Measurements from ENCODE around the gene SP140. TPM values are rescaled to one million over a fixed set of nuclear protein-coding genes. Genes with fewer than 3 reads are reported as not detected.

SP140 gene
- total and polyA plus RNA-seq, 2 of the 8 experiments (the other 6 are each of a cell fraction or from before 2014, with no cell fraction given) = 0.23 to 1.3 TPM

DNA sequence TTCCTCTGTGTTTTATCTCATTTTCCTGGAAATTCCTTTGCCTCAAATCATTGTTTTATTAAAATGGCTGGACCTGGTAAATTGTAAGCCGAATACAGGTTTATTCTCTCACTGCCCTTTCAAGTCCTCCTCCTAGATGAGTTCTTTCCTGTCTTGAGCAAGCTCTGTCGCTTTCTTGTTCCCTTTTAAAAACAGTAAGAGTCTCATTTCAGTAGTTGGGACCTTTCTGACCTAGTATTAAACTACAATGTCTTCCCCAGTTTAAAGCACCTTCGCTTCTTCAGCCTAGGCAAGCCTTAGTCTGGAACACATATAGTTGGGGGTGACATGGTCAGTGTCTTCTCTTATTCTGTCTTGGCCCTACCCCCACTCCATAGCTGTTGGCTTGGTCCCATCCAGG, 60.5 kb downstream of the SP140 start:
- H4K20me1 ChIP-seq (replicated peaks in 1 of 2; ENCODE audit: control insufficient read depth in 1 of 2, insufficient read depth in 2 of 2, low read length in 2 of 2) = no peaks in the 10 kb centered on the region
- no peaks in the 10 kb centered on the region for H3K79me2 ChIP-seq (ENCODE audit: control insufficient read depth in 1 of 2, insufficient read depth in 2 of 2, low read length in 2 of 2)
- H4K8ac ChIP-seq (ENCODE audit: extremely low read depth, insufficient read depth, low read length) = no peak overlapping the region
- ChIA-PET POLR2A (ENCODE audit: partially characterized antibody) (no interaction called here), CTCF (ENCODE audit: partially characterized antibody) (interaction anchor here (1.1 kb wide), 1 partner anchor 126 kb away, joined by 4 read pairs; no protein-coding TSS in a partner anchor)
- whole genome bisulfite sequencing, 2 experiments (ENCODE audit: extremely low coverage in 1 of 2, insufficient coverage in 1 of 2, insufficient read length in 1 of 2, insufficient replicate concordance in 2 of 2, low coverage in 1 of 2, low lambda C conversion rate in 2 of 2, missing lambda C conversion rate in 1 of 2) = 81% methylated on average over 3 of the region's 3 CpGs; no CpG with 5 or more reads in 1 of the 2 experiments
- H4K91ac ChIP-seq (replicated peaks; ENCODE audit: insufficient read length, low read length) = no peak overlapping the region
- TF ChIP-seq, protein P1, sequence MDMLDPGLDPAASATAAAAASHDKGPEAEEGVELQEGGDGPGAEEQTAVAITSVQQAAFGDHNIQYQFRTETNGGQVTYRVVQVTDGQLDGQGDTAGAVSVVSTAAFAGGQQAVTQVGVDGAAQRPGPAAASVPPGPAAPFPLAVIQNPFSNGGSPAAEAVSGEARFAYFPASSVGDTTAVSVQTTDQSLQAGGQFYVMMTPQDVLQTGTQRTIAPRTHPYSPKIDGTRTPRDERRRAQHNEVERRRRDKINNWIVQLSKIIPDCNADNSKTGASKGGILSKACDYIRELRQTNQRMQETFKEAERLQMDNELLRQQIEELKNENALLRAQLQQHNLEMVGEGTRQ (IDR thresholded peaks at IDR 0.05; ENCODE audit: low read length) = no peak
- TF ChIP-seq KDM5A (IDR thresholded peaks at IDR 0.05; ENCODE audit: low read length) = no peak
- no peak for TF ChIP-seq HDAC6 (IDR thresholded peaks at IDR 0.05; ENCODE audit: low read depth, low read length)
- H3K23me2 ChIP-seq (ENCODE audit: low read depth, low read length) = no peaks in the 10 kb centered on the region
- H3K27me3 ChIP-seq (replicated peaks in 1 of 4; ENCODE audit: control insufficient read depth in 3 of 4, extremely low read depth in 1 of 4, insufficient read depth in 3 of 4, low read length in 3 of 4) = no peaks in the 10 kb centered on the region
- H3K27ac ChIP-seq (ENCODE audit: low read depth, low read length) = no peak overlapping the region
- no peaks in the 10 kb centered on the region for H3K79me1 ChIP-seq (ENCODE audit: low read depth, low read length)
- no peak overlapping the region for H2BK15ac ChIP-seq (ENCODE audit: low read length)
- no peak overlapping the region for H3K56ac ChIP-seq (replicated peaks; ENCODE audit: insufficient read length, low read depth, low read length)
- H2BK5ac ChIP-seq (ENCODE audit: low read depth, low read length) = no peak overlapping the region
- DNase-seq (ENCODE audit: low read depth in 1 of 2, low spot score in 2 of 2) (no peak), FAIRE-seq (no peak)
- no peak overlapping the region for H2BK120ac ChIP-seq (replicated peaks; ENCODE audit: low read depth, low read length)
- no peak overlapping the region for H2AK5ac ChIP-seq (ENCODE audit: low read depth, low read length)
- H2BK20ac ChIP-seq (ENCODE audit: low read length) = no peak overlapping the region
- H3K4me3 ChIP-seq (ENCODE audit: extremely low read depth in 1 of 4, insufficient read depth in 2 of 4, low read depth in 3 of 4, low read length in 4 of 4) = no peak overlapping the region
- no peak overlapping the region for H3K23ac ChIP-seq (ENCODE audit: insufficient read length)
- H3K14ac ChIP-seq (ENCODE audit: insufficient read length) = no peak overlapping the region
- no peaks in the 10 kb centered on the region for H3K9me3 ChIP-seq (ENCODE audit: insufficient read depth in 2 of 2, low read depth in 1 of 2, low read length in 1 of 2)
- no peak overlapping the region for H3K18ac ChIP-seq (ENCODE audit: extremely low read depth, low read length)
- no peaks in the 10 kb centered on the region for H3K4me1 ChIP-seq (replicated peaks in 1 of 4; ENCODE audit: control insufficient read depth in 3 of 4, insufficient read depth in 4 of 4, low read length in 3 of 4)
- H4K5ac ChIP-seq (ENCODE audit: insufficient read length, low read depth, low read length) = no peak overlapping the region
- no peak overlapping the region for H3K4ac ChIP-seq (replicated peaks; ENCODE audit: insufficient read length, low read depth, low read length)
- H3K4me2 ChIP-seq (ENCODE audit: insufficient read depth in 1 of 2, low read depth in 2 of 2, low read length in 2 of 2) = no peak overlapping the region
- H3K9ac ChIP-seq (replicated peaks in 1 of 4; ENCODE audit: extremely low read depth in 1 of 4, low read depth in 3 of 4, low read length in 3 of 4) = no peak overlapping the region
- H2BK12ac ChIP-seq (ENCODE audit: low read depth, low read length) = no peak overlapping the region
- no peaks in the 10 kb centered on the region for H3K36me3 ChIP-seq (ENCODE audit: control insufficient read depth in 2 of 4, insufficient read depth in 4 of 4, low read length in 3 of 4)
- H2AFZ ChIP-seq (ENCODE audit: low read length) = no peak overlapping the region
